HFFc6 (cell line): Measurements from ENCODE around the gene KDM4C. TPM values are rescaled to one million over a fixed set of nuclear protein-coding genes. Genes with fewer than 3 reads are reported as not detected.

Experiments
- DNase-seq: peaks from one replicate; pipeline ENCODE4 v3.0.0-alpha.2; 2018
- H3K27ac Mint-ChIP-seq: 2 replicates; pipeline ENCODE4 v1.8.0; 2020; ENCODE audit warnings: mild to moderate bottlenecking, mixed read lengths
- H3K27me3 Mint-ChIP-seq: 2 replicates; pipeline ENCODE4 v1.8.0; 2021; ENCODE audit warnings: mild to moderate bottlenecking, moderate library complexity, mixed read lengths; ENCODE audit not compliant: insufficient read depth
- H3K36me3 Mint-ChIP-seq: 2 replicates; pipeline ENCODE4 v1.8.0; 2021; ENCODE audit warnings: low read depth, mixed read lengths
- H3K4me1 Mint-ChIP-seq: 2 replicates; pipeline ENCODE4 v1.8.0; 2020; ENCODE audit warnings: low read depth, mixed read lengths
- H3K4me3 Mint-ChIP-seq: 2 replicates; pipeline ENCODE4 v1.8.0; 2020; ENCODE audit warnings: mild to moderate bottlenecking, moderate library complexity, mixed read lengths
- H3K9me3 Mint-ChIP-seq: 2 replicates; pipeline ENCODE4 v1.8.0; 2020; ENCODE audit warnings: mild to moderate bottlenecking, mixed read lengths
- total RNA-seq, 6 experiments: library from RNA; stranded (reverse); fragmentation: NEBNext Ultra II Directional; extraction: Animal tissue kit (Norgen Biotek cat#: 25700); gene quantifications; 2 replicates in 1 of 6; 3 replicates in 5 of 6; pipeline ENCODE4 v1.2.3, GENCODE V29; 2021
- TF ChIP-seq, protein P1 (sequence below): fragments of 200-600 bp; sonication (generic); IDR thresholded peaks from 2 replicates; pipeline ENCODE4 v1.5.0; 2021; ENCODE audit warnings: antibody characterized with exemption, mild to moderate bottlenecking

The KDM4C gene
- total RNA-seq, 6 experiments from 2014 or later, result 9.1 to 12.0 (median 11.1) TPM

- DNase-seq, result peak; percentile 49
- no peaks in the 10 kb centered on the region for H3K9me3 Mint-ChIP-seq
- H3K4me3 Mint-ChIP-seq, result peak overlapping the region; percentile 33; the same call in 1 of the 2 replicates
These were observed 119.9 kb downstream of the KDM4C start for GRCh38 chr9:6877671-6878161.

GRCh38 chr9:6880626-6881025 lies 122.9 kb downstream of the KDM4C start:
- no peaks in the 10 kb centered on the region for H3K36me3 Mint-ChIP-seq
- no peak overlapping the region for H3K27ac Mint-ChIP-seq
- H3K4me3 Mint-ChIP-seq, result no peak overlapping the region
- TF ChIP-seq, protein P1, sequence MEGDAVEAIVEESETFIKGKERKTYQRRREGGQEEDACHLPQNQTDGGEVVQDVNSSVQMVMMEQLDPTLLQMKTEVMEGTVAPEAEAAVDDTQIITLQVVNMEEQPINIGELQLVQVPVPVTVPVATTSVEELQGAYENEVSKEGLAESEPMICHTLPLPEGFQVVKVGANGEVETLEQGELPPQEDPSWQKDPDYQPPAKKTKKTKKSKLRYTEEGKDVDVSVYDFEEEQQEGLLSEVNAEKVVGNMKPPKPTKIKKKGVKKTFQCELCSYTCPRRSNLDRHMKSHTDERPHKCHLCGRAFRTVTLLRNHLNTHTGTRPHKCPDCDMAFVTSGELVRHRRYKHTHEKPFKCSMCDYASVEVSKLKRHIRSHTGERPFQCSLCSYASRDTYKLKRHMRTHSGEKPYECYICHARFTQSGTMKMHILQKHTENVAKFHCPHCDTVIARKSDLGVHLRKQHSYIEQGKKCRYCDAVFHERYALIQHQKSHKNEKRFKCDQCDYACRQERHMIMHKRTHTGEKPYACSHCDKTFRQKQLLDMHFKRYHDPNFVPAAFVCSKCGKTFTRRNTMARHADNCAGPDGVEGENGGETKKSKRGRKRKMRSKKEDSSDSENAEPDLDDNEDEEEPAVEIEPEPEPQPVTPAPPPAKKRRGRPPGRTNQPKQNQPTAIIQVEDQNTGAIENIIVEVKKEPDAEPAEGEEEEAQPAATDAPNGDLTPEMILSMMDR, result no peak
- DNase-seq, result no peak
- peaks cover 28% of the 10 kb centered on the region for H3K4me1 Mint-ChIP-seq
- no peaks in the 10 kb centered on the region for H3K9me3 Mint-ChIP-seq
- H3K27me3 Mint-ChIP-seq, result peaks cover 2% of the 10 kb centered on the region; the same call in 1 of the 2 replicates

More at GRCh38 chr9:6877671-6878161, 119.9 kb downstream of the KDM4C start:
- Mint-ChIP-seq H3K4me1 (peaks cover 44% of the 10 kb centered on the region), H3K27ac (peak overlapping the region; percentile 67), H3K36me3 (no peaks in the 10 kb centered on the region), H3K27me3 (no peaks in the 10 kb centered on the region)
- TF ChIP-seq, protein P1, result no peak

DNA sequence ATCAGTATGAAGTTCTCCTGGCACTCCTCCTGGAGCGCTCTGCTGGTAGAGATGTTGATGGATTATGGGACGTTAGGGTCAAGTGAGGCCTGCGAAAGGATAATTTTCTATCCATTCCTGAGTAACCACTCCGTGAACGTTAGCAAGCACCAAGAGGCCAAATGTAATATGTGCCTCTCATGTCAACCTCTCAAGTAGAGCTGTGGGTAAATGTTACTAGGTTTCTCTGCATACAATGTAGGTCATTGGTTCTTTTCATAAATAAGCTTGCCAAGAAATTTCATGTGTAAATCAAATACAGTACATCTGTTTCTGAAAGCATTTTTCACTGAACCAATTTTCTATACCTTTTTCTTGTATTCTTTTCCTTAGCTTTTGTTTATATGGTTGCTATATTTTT lies 126.3 kb downstream of the KDM4C start:
- Mint-ChIP-seq H3K27me3 (peaks cover 2% of the 10 kb centered on the region; the same call in 1 of the 2 replicates), H3K4me1 (no peaks in the 10 kb centered on the region), H3K27ac (no peak overlapping the region), H3K4me3 (no peak overlapping the region), H3K9me3 (no peaks in the 10 kb centered on the region), H3K36me3 (no peaks in the 10 kb centered on the region)
- TF ChIP-seq, protein P1, result no peak
- DNase-seq, result no peak

- TF ChIP-seq, protein P1, result no peak
- no peak overlapping the region for H3K4me3 Mint-ChIP-seq
- DNase-seq, result no peak
- peaks cover 2% of the 10 kb centered on the region; the same call in 1 of the 2 replicates for H3K27me3 Mint-ChIP-seq
- H3K36me3 Mint-ChIP-seq, result no peaks in the 10 kb centered on the region
- no peak overlapping the region for H3K27ac Mint-ChIP-seq
- H3K9me3 Mint-ChIP-seq, result no peaks in the 10 kb centered on the region
- H3K4me1 Mint-ChIP-seq, result no peaks in the 10 kb centered on the region
These were observed 127.2 kb downstream of the KDM4C start for GRCh38 chr9:6884990-6885389.

- Mint-ChIP-seq H3K9me3 (no peaks in the 10 kb centered on the region), H3K27me3 (peaks cover 2% of the 10 kb centered on the region), H3K4me3 (no peak overlapping the region), H3K36me3 (no peaks in the 10 kb centered on the region), H3K27ac (no peak overlapping the region), H3K4me1 (no peaks in the 10 kb centered on the region)
- no peak for DNase-seq
- TF ChIP-seq, protein P1, result no peak
These were observed 129.3 kb downstream of the KDM4C start for GRCh38 chr9:6887051-6887450.

DNA sequence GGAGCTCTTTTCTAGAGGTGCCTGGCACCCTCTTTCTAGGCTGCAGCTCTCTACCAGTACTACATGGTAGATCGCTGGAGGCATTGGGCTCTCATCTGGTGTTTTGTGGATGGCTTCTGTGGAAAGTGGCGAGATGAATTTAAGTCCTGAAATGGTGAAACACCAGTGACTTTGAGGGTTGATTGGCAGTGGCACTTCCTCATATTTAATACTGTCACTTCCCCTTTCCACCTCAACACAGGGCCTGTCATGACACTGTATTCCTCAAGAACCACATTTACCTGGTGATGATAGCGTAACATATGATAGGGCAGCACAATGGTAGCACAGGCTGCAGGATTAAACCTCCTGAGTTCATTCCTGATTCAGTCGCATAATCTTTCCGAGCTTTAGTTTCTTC lies 132.1 kb downstream of the KDM4C start:
- TF ChIP-seq, protein P1, result no peak
- H3K4me1 Mint-ChIP-seq, result no peaks in the 10 kb centered on the region
- H3K4me3 Mint-ChIP-seq, result no peak overlapping the region
- no peaks in the 10 kb centered on the region for H3K9me3 Mint-ChIP-seq
- no peaks in the 10 kb centered on the region; the same call in 1 of the 2 replicates for H3K27me3 Mint-ChIP-seq
- H3K27ac Mint-ChIP-seq, result no peak overlapping the region
- DNase-seq, result no peak
- no peaks in the 10 kb centered on the region for H3K36me3 Mint-ChIP-seq
